Stimulated activated CD4-positive, alpha-beta T cell treated with anti-CD3 and anti-CD28 coated beads, Interleukin-15, amount 100 ng/mL, for 48 hours (primary cell): ENCODE measurements around the gene PIK3IP1.

Experiments used
- DNase-seq, 2 donors: peaks; one replicate each; pipeline ENCODE4 v3.0.0-alpha.2; 2020; ENCODE audit warnings: low read depth in 2 of 2

PIK3IP1 gene

GRCh38 chr22:31279327-31279669 is 13.0 kb downstream of the PIK3IP1 start:
- DNase-seq: no peak

DNA sequence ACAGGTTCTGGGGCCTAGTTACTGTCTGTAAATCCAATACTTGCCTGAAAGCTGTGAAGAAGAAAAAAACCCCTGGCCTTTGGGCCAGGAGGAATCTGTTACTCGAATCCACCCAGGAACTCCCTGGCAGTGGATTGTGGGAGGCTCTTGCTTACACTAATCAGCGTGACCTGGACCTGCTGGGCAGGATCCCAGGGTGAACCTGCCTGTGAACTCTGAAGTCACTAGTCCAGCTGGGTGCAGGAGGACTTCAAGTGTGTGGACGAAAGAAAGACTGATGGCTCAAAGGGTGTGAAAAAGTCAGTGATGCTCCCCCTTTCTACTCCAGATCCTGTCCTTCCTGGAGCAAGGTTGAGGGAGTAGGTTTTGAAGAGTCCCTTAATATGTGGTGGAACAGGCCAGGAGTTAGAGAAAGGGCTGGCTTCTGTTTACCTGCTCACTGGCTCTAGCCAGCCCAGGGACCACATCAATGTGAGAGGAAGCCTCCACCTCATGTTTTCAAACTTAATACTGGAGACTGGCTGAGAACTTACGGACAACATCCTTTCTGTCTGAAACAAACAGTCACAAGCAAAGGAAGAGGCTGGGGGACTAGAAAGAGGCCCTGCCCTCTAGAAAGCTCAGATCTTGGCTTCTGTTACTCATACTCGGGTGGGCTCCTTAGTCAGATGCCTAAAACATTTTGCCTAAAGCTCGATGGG is 13.5 kb downstream of the PIK3IP1 start:
- no peak for DNase-seq

DNA sequence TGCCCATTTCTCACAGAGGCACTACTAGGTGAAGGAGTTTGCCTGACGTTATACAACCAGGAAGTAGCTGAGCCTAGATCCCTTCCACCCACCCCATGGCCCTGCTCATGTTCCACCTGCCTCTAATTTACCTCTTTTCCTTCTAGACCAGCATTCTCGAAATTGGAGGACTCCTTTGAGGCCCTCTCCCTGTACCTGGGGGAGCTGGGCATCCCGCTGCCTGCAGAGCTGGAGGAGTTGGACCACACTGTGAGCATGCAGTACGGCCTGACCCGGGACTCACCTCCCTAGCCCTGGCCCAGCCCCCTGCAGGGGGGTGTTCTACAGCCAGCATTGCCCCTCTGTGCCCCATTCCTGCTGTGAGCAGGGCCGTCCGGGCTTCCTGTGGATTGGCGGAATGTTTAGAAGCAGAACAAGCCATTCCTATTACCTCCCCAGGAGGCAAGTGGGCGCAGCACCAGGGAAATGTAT is 14.1 kb downstream of the PIK3IP1 start:
- DNase-seq: no peak

DNA sequence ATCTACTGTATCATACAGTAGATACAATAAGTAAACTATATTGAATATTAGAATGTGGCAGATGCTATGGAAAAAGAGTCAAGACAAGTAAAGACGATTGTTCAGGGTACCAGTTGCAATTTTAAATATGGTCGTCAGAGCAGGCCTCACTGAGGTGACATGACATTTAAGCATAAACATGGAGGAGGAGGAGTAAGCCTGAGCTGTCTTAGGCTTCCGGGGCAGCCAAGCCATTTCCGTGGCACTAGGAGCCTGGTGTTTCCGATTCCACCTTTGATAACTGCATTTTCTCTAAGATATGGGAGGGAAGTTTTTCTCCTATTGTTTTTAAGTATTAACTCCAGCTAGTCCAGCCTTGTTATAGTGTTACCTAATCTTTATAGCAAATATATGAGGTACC is 14.5 kb downstream of the PIK3IP1 start:
- DNase-seq: no peak

- DNase-seq: no peak
These were observed 15.7 kb downstream of the PIK3IP1 start for GRCh38 chr22:31276426-31277167.

DNA sequence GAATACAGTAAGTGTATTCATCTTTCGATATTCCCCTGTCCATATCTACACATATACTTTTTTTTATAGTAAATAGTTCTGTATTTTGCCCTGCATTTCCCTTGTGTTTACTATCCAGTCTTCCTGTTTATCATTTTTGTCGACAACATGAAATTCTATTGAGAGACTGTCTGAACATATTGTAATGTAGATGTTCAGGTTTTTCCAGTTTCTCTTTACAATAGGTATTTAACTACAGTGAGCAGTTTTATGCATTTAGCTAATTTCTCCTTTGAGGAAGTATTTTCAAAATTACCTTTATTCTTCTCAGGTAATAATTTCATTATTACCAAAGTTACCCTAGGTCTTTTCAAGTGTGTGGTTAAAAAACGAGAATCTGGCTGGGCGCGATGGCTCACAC is 16.7 kb downstream of the PIK3IP1 start:
- DNase-seq: no peak

- no peak for DNase-seq
These were observed 17.3 kb downstream of the PIK3IP1 start for GRCh38 chr22:31275018-31275417.

DNA sequence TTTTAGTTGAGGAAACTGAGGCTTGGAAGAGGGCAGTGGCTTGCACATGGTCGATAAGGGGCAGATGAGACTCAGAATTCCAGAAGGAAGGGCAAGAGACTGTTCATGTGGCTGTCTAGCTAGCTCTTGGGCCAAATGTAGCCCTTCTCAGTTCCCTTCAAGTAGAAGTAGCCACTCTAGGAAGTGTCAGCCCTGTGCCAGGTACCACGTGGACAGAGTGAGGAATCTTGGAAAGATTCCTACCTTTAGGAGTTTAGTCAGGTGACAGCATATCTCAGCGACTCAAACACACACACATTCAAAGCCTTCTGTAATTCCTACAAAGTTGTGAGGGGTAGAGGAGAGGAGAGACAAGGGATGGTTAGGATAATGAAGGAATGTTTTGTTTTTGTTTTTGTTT is 18.3 kb downstream of the PIK3IP1 start:
- DNase-seq: no peak

- DNase-seq: peak in 1 of 2 donors; percentile 36
These were observed 19.5 kb downstream of the PIK3IP1 start for GRCh38 chr22:31272522-31273446.

- DNase-seq: no peak
These were observed 20.8 kb downstream of the PIK3IP1 start for GRCh38 chr22:31271485-31271884.

- DNase-seq: no peak
These were observed 21.3 kb downstream of the PIK3IP1 start for GRCh38 chr22:31271026-31271425.

DNA sequence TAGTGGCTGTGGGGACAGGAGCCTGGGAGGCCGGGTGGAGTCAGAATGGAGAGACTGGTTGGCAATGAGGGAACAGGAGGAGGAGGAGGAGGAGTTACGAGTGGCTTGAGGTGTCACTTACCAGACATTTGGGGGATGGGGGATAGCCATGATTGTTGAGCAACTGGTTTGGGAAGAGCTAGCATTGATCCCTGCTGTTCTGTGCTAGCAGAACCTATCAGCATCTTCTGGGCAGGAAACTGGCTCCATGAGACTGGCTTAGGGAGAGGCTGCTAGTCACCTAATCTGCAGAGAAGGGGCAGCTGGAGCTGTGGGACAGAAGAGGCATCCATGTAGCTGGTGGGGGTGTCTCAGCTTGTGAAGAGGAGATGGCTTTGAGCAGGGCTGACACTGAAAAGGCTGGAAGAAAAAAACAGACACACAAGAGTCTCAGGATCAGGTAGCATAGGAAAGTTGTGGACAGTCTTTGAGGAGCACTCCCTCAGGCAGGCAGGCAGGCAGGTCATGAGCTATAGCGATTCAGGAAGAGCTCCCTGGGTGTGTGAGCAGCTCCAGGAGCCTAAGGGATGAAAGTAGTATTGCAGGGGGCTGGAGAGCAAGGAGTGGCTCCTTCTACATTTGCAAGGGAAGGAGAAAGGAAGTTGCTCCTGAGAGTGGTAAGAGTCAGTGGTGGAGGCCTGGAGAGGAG is 22.3 kb downstream of the PIK3IP1 start:
- DNase-seq: no peak

GRCh38 chr22:31268281-31268680 is 24.0 kb downstream of the PIK3IP1 start:
- DNase-seq: no peak

DNA sequence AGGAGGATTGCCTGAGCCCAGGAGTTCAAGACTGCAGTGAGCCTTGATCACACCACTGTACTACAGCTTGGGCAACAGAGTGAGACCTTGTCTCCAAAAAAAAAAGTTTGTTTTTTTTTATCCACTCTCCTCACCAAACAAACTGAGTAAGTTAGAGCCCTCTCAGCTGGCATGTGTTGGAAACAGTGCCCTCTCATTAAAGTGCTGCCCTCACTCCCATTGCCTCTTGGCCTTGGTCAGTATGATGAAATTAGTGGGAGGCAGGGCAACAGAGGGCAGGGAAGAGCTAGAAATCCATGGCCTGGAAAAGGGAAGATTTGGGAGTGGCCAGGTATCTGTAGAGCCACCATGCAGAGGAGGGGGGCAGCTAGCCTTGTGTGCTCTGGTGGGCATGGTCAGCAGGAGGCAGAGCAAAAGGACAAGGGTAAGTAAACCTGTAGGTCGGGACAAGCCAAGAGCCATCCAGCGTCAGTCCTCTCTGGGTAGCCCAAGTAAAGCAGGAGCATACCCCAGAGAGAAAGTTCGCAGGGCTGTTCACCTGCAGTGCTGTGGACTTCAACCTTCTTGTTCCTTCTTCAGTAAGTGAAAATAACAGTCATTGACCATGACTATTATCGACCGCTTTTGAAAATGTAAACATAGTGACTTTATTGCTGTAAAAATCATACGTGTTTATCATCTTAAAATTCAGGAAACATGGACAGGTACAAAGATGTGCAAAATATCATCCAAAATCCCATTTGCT is 28.2 kb downstream of the PIK3IP1 start:
- no peak for DNase-seq

DNA sequence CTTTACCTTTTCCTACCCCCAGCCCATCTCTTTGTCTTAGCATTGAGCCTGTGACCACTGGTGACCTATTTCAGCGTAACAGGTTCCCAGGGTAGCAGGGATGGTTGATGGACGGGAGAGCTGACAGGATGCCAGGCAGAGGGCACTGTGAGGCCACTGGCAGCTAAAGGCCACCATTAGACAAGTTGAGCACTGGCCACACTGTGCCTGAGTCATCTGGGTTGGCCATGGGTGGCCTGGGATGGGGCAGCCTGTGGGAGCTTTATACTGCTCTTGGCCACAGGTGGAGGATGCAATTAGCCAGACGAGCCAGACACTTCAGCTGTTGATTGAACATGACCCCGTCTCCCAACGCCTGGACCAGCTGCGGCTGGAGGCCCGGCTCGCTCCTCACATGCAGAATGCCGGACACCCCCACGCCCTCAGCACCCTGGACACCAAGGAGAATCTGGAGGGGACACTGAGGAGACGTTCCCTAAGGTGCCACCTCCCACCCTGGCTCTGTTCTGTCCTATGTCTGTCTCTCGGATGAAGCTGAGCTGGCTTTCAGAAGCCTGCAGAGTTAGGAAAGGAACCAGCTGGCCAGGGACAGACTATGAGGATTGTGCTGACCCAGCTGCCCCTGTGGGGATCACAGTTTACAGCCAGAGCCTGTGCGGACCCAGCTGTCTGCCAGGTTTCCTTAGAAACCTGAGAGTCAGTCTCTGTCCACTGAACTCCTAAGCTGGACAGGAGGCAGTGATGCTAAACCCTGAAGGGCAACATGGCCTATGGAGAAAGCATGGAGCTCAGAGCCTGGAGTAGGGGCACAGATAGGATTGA is 29.8 kb downstream of the PIK3IP1 start:
- no peak for DNase-seq

GRCh38 chr22:31260474-31260856 is 31.8 kb downstream of the PIK3IP1 start:
- DNase-seq: no peak

- no peak for DNase-seq
These were observed 32.4 kb downstream of the PIK3IP1 start for GRCh38 chr22:31259798-31260473.

DNA sequence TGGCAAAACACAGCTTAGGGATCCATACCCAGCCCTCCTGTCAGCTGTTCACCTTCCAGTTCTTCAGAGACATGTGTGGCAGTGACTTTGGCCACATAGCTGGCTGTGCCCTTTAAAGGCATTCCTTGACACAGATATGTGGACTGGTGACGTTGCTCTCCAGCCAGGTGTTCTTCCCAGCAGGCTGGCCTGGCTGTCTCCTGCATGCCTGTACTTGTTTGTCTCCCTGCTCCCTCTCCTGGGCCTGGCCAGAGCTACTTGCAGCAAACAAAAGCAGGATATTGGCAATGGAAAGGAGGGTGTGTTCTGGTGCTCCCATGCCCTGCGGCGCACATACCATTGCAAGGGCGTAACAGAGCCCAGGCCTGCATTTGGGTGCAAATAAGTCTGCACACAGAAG is 38.3 kb downstream of the PIK3IP1 start:
- no peak for DNase-seq

DNA sequence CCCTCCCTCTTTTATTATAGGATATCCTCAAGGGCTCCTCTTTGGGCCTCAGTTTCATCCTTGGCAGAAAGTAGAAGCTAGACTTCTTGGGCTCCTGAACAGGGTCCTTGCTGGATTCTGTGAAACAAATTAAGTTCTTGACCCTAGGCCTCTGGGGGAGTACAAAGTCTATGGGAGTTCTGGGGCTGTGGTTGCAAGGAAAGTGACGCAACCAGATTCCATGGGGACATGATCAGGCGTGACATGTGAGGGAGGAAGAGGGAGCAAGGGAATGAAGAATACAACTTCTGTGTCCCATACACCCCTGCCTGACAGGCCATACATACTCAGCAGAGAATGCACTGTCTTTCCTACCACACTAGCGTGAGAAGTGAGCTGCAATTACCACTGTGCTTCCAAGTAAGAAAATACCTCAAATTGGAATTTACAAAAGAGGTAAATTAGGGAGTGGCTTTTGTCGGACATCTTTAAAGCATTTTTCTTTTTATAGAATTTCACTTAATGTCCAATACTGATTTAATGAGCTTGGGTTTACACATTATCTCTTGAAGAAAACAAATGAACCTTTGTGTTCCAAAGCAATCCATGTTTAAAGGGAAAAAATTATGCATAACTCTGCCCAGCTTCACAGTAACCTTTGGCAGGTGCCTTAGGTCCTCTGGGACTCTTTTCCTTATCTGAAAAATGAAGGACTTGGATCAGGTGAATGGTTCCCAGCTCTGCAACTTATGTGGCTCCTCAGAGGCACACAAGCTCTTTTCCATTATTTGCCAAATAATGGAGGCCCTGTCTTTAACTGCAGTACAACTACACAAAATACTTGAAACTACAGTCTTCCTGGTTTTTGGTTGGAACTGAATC is 41.3 kb downstream of the PIK3IP1 start:
- no peak for DNase-seq
